Prostate gland (tissue), 2 donors: ENCODE data around the gene DCPS.
"Not testable (repeated sequence)": the region's sequence is repeated elsewhere in the genome, so short reads cannot be mapped to it uniquely, and the experiment has no call there.

Experiments used
- CTCF ChIP-seq, 4 experiments: fragments of 200-600 bp in 2 of 4; fragments of 450-650 bp in 2 of 4; sonication (generic) in 2 of 4; IDR thresholded peaks; 1 replicate in 3 of 4; 2 replicates in 1 of 4; pipeline ENCODE4 v1.5.1; 2016 to 2019; ENCODE audit warnings: antibody characterized with exemption in 4 of 4, mild to moderate bottlenecking in 2 of 4, moderate library complexity in 2 of 4
- POLR2A ChIP-seq: fragments of 450-650 bp; IDR thresholded peaks from one replicate; pipeline ENCODE4 v1.6.1; 2016; ENCODE audit warnings: antibody characterized with exemption, mild to moderate bottlenecking
- POLR2AphosphoS5 ChIP-seq: sonication (generic); formaldehyde crosslinking; IDR thresholded peaks from one replicate; pipeline ENCODE4 v1.6.1; 2017; ENCODE audit warnings: antibody characterized with exemption

GRCh38 chr11:126364735-126365134, 60.9 kb downstream of the DCPS start:
- not testable (repeated sequence) for TF ChIP-seq POLR2A; CTCF (IDR thresholded peaks at IDR 0.05); POLR2AphosphoS5
